ENCODE measurements around the gene ABLIM2. TPM values are rescaled to one million over a fixed set of nuclear protein-coding genes. Genes with fewer than 3 reads are reported as not detected.

Gene ABLIM2
- total and polyA plus RNA-seq, 2 of the 13 experiments (the other 11 are each of a cell fraction or from before 2014, with no cell fraction given) = 0.20 to 0.37 TPM

DNA sequence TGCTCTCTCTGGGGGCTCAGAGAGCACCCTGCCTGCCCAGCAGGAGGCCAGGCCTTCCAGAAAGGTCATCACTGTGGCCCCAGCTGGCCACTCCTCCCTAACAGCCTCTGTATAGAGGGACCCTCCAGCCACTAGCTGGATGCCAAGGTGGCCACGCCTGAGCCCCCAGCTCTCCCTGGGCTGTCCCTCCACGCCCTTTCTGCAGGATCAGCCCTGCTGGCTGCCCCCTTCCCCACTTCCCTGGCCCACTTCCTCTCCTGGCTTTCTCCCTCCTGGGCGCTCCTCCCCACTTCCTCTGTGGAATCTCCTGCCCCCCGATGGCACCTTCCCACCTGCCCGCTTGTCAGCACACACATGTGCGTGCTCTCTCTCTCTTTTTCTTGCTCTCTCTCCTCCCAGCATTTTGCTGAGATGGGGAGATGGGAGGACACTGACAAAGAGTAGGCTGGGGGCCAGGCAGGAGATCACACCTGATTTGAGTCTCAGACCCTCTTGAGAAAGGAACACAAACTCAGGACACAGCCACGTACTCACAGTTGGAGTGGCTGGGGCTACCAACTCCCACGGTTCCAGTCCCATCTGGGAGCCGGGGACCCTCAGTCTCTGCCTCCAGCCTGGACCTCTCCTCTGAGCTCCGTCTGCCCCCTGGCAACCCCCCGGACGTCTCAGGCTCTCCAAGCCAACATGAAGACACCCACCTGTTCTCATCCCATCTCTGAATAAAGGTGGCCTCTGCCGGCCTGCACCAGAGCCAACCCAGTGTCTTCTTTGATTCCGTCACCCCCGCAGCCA is 156.9 kb downstream of the ABLIM2 start:
- in situ Hi-C loops (cut with HindIII; ENCODE audit: extremely low pct_ligation_motif_present, low pct_unique_long_range_greater_than_20kb) (no loop called here), intact Hi-C loops (cut with micrococcal nuclease; ENCODE audit: unreplicated experiment) (no loop called here)
- no TSS peak for BruUV-seq (replicated peaks)
- H3K4me3 ChIP-seq (replicated peaks in 1 of 3; ENCODE audit: insufficient read depth in 1 of 3, low read depth in 2 of 3, low read length in 3 of 3) = no peak overlapping the region
- ChIA-PET CTCF (ENCODE audit: low intra/inter-chr PET ratio, low total read pairs) (no interaction called here), POLR2A (no interaction called here)
- TF ChIP-seq ZNF326 (CRISPR knock-in tag; IDR thresholded peaks at IDR 0.05; ENCODE audit: borderline replicate concordance) (no peak), SP2 (CRISPR knock-in tag; IDR thresholded peaks at IDR 0.05) (no peak)
- FAIRE-seq (no peak), ATAC-seq (peak; percentile 9; the same call in 1 of the 3 replicates), DNase-seq (ENCODE audit: low spot score) (no peak)
- no peak overlapping the region for H3K9ac ChIP-seq (ENCODE audit: insufficient read depth, low read depth, low read length)
- 43% methylated on average over 9 of the region's 15 CpGs for WGBS (ENCODE audit: low lambda C conversion rate)
- H3K27ac ChIP-seq (ENCODE audit: extremely low read length, insufficient read depth, low read length) = no peak overlapping the region
- H2AFZ ChIP-seq (ENCODE audit: low read length) = no peak overlapping the region
- H3K4me1 ChIP-seq (ENCODE audit: insufficient read depth, low read length) = peaks cover 17% of the 10 kb centered on the region
- H3K36me3 ChIP-seq (replicated peaks in 1 of 2; ENCODE audit: control insufficient read depth in 1 of 2, insufficient read depth in 2 of 2, low read length in 2 of 2) = no peaks in the 10 kb centered on the region
- H3K79me2 ChIP-seq (ENCODE audit: insufficient read depth, low read length) = no peaks in the 10 kb centered on the region
- H4K20me1 ChIP-seq (ENCODE audit: insufficient read depth, low read length) = no peaks in the 10 kb centered on the region
- peaks cover 19 to 82% of the 10 kb centered on the region in 2 experiments for H3K27me3 ChIP-seq (ENCODE audit: control insufficient read depth in 1 of 2, insufficient read depth in 2 of 2, low read length in 2 of 2)
- H3K9me3 ChIP-seq (ENCODE audit: low read length) = no peaks in the 10 kb centered on the region
- no peak overlapping the region for H3K4me2 ChIP-seq (ENCODE audit: low read depth, low read length)

DNA sequence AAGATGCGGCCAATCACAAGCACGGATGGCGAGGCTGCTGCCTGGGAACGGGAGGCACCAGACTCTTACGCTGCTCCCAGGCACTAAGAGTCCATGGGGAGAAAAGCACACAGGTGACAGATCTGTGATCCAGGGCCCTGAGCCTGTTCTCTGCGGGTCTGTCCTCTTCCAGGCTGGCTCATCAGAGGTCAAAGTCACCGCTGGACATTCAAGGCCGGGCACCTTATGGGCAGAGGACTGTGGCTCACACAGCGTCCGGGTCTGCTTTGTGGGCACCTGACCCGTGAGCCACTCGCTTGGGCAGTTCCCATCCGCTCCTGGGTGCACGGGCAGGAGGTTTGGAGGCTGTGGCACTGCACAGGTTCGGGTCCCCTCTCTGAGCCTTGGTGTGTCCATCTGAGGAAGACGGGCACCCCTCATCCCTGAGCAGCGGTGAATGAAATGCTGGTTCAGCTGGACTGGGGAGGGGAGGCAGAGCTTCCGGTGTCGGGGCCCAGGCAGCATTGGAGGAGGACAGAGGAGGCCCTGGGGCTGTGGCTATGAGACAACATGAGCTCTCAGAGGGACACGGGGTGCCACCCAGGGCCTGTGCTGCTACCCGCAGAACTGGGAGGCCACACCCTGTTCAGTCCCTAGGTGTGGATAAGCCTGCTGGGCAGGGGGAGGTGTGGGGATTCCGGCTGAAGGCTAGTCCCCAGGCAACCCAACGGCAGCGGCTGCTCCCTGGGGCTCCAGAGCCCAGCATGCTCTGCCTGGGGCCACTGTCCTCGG is 157.7 kb downstream of the ABLIM2 start:
- DNase-seq (ENCODE audit: low spot score) (no peak), ATAC-seq (peak; percentile 28), FAIRE-seq (no peak)
- Histone ChIP-seq H3K9ac (ENCODE audit: insufficient read depth, low read depth, low read length) (no peak overlapping the region), H3K9me3 (ENCODE audit: low read length) (no peaks in the 10 kb centered on the region), H3K79me2 (ENCODE audit: insufficient read depth, low read length) (no peaks in the 10 kb centered on the region), H2AFZ (ENCODE audit: low read length) (no peak overlapping the region), H3K27me3 (ENCODE audit: control insufficient read depth in 1 of 2, insufficient read depth in 2 of 2, low read length in 2 of 2) (peaks cover 15 to 82% of the 10 kb centered on the region in 2 experiments), H3K27ac (ENCODE audit: extremely low read length, insufficient read depth, low read length) (no peak overlapping the region), H3K36me3 (replicated peaks in 1 of 2; ENCODE audit: control insufficient read depth in 1 of 2, insufficient read depth in 2 of 2, low read length in 2 of 2) (no peaks in the 10 kb centered on the region), H3K4me3 (replicated peaks in 1 of 3; ENCODE audit: insufficient read depth in 1 of 3, low read depth in 2 of 3, low read length in 3 of 3) (no peak overlapping the region), H3K4me1 (ENCODE audit: insufficient read depth, low read length) (peaks cover 13% of the 10 kb centered on the region), H3K4me2 (ENCODE audit: low read depth, low read length) (no peak overlapping the region), H4K20me1 (ENCODE audit: insufficient read depth, low read length) (no peaks in the 10 kb centered on the region)
- TF ChIP-seq SP2 (CRISPR knock-in tag; IDR thresholded peaks at IDR 0.05) = no peak
- TF ChIP-seq, protein P1, sequence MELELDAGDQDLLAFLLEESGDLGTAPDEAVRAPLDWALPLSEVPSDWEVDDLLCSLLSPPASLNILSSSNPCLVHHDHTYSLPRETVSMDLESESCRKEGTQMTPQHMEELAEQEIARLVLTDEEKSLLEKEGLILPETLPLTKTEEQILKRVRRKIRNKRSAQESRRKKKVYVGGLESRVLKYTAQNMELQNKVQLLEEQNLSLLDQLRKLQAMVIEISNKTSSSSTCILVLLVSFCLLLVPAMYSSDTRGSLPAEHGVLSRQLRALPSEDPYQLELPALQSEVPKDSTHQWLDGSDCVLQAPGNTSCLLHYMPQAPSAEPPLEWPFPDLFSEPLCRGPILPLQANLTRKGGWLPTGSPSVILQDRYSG (CRISPR knock-in tag; IDR thresholded peaks at IDR 0.05) = no peak
- no peak for TF ChIP-seq TCF7 (IDR thresholded peaks at IDR 0.05; ENCODE audit: low read depth)
- ChIA-PET POLR2A (no interaction called here), CTCF (ENCODE audit: low intra/inter-chr PET ratio, low total read pairs) (no interaction called here)
- no TSS peak for BruUV-seq (replicated peaks)
- intact Hi-C loops (cut with micrococcal nuclease; ENCODE audit: unreplicated experiment) = no loop called here
- in situ Hi-C loops (cut with HindIII; ENCODE audit: extremely low pct_ligation_motif_present, low pct_unique_long_range_greater_than_20kb) = no loop called here
- WGBS (ENCODE audit: low lambda C conversion rate) = 22% methylated on average over 9 of the region's 25 CpGs

Data from HepG2 (cell line).